GM21381 (cell line): ENCODE measurements around the gene ACOX1.

ENCODE experiments used
- ATAC-seq: cut with Tn5 transposase; IDR thresholded peaks from one replicate; pipeline ENCODE4 v1.9.1; 2021; ENCODE audit warnings: mild to moderate bottlenecking, moderate library complexity; ENCODE audit not compliant: unreplicated experiment

Gene ACOX1

GRCh38 chr17:75913537-75914210 lies 65.3 kb downstream of the ACOX1 start:
- ATAC-seq: no peak

GRCh38 chr17:75910699-75911098 lies 68.3 kb downstream of the ACOX1 start:
- no peak for ATAC-seq

GRCh38 chr17:75909812-75910274 lies 69.1 kb downstream of the ACOX1 start:
- no peak for ATAC-seq

GRCh38 chr17:75909051-75909811 lies 69.7 kb downstream of the ACOX1 start:
- ATAC-seq: no peak

GRCh38 chr17:75908201-75908600 lies 70.8 kb downstream of the ACOX1 start:
- no peak for ATAC-seq

- no peak for ATAC-seq
These were observed 72.7 kb downstream of the ACOX1 start for GRCh38 chr17:75906143-75906884.

- ATAC-seq: peak; percentile 98
These were observed 74.0 kb downstream of the ACOX1 start, which contains the start of gene MRPL38 for GRCh38 chr17:75904749-75905521. TSS of gene MRPL38 (minus strand) at chr17:75904884. CDS start at chr17:75904875, 9 bp downstream.

GRCh38 chr17:75902406-75902805 lies 76.6 kb downstream of the ACOX1 start:
- no peak for ATAC-seq

GRCh38 chr17:75901727-75902126 lies 77.2 kb downstream of the ACOX1 start:
- ATAC-seq: no peak

- ATAC-seq: no peak
These were observed 78.1 kb downstream of the ACOX1 start for GRCh38 chr17:75900691-75901533.

- ATAC-seq: no peak
These were observed 79.0 kb downstream of the ACOX1 start for GRCh38 chr17:75899767-75900468.

- no peak for ATAC-seq
These were observed 79.6 kb downstream of the ACOX1 start for GRCh38 chr17:75899353-75899752.

GRCh38 chr17:75898791-75899190 lies 80.2 kb downstream of the ACOX1 start:
- no peak for ATAC-seq

GRCh38 chr17:75898065-75898464 lies 80.9 kb downstream of the ACOX1 start:
- ATAC-seq: no peak

GRCh38 chr17:75897160-75898019 lies 81.6 kb downstream of the ACOX1 start:
- no peak for ATAC-seq

GRCh38 chr17:75896415-75897159 lies 82.4 kb downstream of the ACOX1 start, which contains the start of gene TRIM65:
TSS of gene TRIM65 (minus strand) at chr17:75896951. CDS start at chr17:75896937, 14 bp downstream.
- ATAC-seq: peak; percentile 60

GRCh38 chr17:75895370-75896155 lies 83.4 kb downstream of the ACOX1 start:
- ATAC-seq: no peak
